HG03520 (cell line): ENCODE data around the gene MUS81.
A peak's percentile ranks its signal among the peaks of the same experiment; 100 is the strongest.
"Not testable (repeated sequence)": the region's sequence is repeated elsewhere in the genome, so short reads cannot be mapped to it uniquely, and the experiment has no call there.

ENCODE experiments used
- ATAC-seq: cut with Tn5 transposase; IDR thresholded peaks from one replicate; pipeline ENCODE4 v1.9.1; 2021; ENCODE audit warnings: mild to moderate bottlenecking, moderate library complexity; ENCODE audit not compliant: unreplicated experiment

The MUS81 gene, protein sequence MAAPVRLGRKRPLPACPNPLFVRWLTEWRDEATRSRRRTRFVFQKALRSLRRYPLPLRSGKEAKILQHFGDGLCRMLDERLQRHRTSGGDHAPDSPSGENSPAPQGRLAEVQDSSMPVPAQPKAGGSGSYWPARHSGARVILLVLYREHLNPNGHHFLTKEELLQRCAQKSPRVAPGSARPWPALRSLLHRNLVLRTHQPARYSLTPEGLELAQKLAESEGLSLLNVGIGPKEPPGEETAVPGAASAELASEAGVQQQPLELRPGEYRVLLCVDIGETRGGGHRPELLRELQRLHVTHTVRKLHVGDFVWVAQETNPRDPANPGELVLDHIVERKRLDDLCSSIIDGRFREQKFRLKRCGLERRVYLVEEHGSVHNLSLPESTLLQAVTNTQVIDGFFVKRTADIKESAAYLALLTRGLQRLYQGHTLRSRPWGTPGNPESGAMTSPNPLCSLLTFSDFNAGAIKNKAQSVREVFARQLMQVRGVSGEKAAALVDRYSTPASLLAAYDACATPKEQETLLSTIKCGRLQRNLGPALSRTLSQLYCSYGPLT

DNA sequence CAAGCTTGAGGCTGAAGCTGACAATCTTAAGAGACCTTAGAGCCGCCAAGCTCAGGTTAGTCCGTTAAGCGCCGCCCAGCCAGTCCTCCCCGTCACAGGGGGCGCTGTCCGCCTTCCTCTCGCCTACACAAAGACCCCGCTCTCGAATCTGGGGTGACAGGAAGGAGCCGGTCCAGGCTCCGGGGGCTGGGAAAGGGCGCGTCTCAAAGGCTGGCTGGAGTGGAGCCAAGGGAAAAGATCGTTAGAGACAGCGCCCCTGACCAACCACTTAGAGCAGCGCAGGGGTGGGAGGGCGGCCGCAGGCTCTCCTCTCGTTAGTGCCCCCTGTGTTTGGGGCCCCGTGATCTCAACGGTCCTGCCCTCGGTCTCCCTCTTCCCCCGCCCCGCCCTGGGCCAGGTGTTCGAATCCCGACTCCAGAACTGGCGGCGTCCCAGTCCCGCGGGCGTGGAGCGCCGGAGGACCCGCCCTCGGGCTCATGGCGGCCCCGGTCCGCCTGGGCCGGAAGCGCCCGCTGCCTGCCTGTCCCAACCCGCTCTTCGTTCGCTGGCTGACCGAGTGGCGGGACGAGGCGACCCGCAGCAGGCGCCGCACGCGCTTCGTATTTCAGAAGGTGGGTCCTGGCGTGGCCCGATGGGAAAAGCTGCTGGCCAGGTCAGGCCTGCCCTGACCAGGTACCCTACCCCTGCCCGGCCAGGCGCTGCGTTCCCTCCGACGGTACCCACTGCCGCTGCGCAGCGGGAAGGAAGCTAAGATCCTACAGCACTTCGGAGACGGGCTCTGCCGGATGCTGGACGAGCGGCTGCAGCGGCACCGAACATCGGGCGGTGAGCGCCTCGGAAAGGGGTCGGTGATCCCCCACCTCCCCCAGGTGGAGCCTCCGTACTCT is at the start of gene MUS81:
MUS81 (plus strand) TSS at position 156 of the 887 bp plus-strand sequence; CDS start at position 477, 321 bp downstream.
- ATAC-seq: no peak

DNA sequence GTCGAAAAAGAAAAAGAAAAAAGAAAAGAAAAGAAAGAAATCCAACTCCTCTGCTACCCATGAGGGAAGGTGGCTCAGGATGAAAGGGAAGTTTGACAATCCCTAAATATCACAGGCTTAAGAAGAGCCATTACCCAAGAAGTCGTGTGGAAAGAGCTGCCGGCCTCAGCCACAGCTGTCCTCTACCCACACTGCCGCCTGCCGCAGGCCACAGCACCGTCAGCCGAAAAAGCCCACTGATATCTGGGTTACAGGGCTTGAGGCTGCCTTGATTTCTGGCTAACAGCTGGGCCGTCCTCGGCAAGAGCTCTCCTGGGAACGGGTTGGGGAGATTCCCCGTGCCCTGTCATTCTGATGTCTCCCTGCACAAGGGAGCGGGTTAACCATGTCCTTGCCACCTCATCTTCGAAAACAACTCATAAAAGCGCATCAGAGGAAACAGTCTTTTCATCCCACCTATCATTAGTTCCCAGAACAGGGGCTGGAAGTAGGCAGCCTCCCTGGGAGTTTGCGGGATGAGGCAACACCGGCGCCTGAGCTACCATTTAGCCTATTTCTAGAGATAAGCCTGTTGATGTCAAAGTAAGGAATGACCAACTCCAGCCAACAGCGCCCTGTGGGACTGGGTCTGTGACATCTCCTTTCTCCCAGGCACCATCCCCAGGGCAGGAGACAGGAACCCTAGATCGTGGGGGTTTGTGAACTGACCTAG is 48.3 kb upstream of the MUS81 start:
- ATAC-seq: no peak

DNA sequence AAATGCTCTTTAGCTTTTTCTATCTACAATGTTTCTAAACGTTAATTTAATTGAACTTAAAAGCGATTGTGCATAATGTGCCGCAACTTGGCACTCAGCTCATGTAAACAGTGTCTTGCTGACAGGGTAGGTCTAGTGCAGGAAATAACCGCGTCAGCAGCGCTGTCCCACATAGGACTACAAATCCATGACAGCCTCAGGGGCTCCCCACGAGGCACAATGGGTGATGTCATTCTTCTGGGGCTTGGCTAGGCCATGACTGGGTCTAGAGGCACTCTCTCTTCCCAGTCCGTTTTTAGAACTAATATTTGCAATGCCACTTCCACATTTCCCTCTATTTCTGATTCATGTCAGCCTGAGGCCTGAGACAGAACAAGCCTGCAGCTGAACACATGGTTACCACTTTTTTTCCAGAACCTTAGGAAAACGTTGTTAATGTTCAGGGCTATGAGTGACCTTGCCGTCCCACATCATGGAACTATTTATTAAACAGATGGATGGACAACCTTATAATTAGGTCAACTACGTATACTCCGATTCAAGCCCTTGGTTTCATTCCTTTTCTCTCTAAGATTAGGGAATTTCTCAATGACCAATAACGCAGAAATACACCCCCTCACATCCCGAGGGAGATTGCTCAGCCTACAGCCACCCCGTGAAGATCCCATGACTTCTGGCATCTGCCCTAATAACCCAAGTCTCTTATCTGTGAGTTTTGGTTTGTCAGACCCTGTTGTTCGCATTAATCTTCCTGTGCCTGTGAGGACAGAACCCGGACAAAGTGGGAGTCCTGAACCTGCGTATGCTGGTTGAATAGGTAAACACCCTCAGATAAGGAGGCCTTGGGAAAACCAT is 45.9 kb upstream of the MUS81 start:
- no peak for ATAC-seq

DNA sequence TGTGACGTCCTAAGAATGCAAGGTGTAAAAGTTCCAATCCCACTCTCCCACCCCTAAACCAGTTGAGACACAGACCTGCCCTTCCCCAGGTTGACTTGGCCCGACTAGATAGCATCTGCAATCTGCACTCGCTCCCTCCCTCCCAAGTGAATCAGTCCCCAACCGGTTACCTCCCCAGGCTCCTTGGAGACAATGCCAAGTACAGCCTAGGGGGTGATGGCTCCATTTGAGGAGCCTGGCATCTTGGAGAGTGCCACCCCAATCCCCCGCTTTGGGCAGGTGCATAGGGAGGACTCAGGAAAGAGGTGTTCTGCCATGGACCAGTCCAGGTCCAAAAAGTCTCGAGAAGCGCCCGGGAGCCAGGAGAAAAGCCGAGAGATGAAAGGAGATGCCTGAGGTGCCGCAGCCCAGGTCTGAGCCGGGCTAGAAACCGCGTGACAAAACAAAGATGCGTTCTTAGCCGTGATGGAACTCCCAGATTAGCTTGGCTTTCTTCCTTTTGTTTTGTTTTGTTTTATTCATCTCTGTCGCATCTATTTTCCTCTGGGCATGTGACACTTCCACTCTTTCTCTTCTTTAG is 45.2 kb upstream of the MUS81 start:
- no peak for ATAC-seq

DNA sequence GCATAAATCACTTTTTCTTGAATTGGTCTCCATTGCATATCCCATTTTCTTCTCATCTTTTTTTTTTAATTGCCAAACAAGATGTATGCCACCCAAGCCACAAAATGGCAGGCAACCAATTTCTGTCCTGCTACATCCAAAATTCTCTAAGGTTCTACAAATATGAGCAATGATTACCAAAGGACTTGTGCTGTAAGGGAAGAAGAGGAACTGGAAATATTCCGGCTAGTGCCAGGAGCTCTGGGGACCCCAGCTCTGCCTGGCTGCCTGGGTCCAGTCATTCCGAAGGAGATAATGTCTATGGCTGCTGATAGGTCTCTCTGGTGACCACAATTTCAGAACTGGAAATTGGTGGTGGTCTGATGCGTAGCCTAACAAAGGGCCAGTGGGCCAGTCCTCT is 43.5 kb upstream of the MUS81 start:
- ATAC-seq: no peak

DNA sequence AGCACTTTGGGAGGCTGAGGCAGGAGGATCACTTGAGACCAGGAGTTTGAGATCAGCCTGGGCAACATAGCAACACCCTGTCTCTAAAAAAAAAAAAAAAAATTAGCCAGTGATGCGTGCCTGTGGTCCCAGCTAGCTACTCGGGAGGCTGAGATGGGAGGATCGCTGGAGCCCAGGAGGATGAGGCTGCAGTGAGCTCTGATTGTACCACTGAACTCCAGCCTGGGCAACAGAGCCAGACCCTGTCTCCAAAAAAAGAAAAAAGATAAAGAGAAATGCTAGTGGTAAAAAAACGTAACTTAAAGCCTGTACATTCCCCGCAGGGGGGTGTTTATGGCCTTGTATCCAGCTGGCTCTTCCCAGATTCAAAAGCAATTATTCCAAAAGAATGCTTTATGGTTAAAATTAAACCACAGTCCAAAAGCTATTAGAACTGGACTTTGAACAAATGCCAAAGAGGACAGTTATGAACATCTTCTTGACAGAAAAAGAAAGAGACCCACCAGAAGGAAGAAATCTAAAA is 42.9 kb upstream of the MUS81 start:
- no peak for ATAC-seq

DNA sequence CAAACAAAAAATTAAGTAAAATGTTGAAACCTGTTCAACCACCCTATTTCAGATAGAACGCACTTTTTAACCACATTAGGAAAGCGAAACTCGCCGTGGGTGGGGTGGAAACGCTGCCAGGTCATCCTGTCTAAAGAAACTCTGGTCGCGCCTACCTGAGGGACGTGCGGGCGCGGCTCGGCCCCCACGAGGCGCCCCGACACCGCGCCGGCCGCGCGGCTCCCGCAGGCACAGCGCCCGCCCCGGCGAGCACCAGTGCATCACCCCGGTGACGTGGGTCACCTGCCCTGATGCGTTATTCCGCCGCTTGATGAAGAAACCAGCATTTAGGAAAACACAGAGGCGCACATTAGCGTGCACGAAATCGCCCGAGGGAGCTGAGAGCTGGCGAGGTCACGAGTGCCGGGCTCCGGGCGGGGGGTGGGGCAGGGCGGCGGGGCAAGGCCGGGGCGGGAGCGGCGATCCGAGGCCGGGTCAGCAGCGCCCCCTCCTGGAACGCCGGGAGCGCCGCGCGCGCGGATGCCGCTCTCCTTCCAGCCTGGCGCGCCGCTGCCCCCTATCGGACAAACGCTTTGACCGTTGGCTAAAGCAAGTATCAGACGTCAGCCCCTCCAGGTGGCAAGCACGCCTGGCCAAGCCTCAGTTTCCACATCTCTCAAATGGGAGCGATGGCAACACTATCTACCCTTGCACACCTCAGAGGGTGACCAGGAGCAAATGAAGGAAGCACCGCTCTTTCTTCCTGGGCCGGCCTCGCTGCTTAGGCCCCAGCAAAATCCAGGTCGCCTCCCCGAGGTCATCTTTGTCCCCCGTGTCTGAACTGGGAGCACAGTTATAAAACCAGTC is 42.2 kb upstream of the MUS81 start:
- ATAC-seq: peak; percentile 82

DNA sequence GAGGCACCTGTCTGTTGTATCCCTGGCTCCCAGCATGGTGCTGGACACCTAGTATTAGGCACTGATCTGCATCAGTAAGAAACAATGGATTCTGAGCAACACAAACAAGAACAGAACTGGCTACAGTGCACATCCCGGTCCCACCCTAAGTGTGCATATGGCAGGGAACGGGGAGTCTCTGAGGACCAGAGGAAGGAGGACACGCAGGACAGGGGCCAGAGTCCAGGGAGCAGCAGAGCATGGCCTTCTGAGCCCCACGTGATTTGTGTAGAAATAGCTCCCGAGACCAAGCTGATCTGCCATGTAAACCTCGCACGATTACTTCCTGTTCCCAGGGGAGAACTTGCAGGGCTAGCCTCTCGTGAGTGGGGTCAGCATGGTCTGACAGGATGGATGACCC is 39.1 kb upstream of the MUS81 start:
- no peak for ATAC-seq

DNA sequence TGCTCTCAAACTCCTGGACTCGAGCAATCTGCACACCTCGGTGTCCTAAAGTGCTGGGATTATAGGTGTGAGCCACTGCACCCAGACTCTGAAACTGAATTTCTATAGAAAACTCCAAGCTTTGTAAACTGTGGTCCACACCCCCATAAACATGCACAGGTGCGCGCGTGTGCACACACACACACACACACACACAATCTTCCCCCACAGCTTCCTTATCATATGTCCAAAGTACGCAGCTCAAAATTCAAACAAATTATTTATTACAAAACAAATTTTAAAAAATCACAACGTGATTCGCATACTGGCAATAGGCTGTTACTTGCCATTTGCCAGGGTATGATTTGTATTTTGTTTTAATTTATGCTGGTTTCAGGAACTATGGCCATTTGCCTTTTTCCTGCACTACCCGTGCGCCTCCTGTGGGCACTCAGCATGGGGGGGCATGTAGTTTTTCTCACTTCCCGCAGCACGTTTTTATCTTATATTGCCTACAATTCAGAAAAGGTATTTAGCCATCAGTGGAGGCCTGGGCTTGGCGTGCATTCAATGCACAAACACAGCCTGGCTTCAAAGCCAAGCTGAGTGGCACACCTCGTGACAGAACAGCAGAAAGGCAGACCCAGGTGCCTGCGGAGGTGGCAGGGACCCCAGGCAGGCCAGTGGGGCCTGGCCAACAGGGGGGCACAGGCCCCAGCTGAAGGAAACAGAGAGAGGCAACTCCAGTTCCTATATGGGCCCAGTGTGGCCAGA is 37.3 kb upstream of the MUS81 start:
- no peak for ATAC-seq

DNA sequence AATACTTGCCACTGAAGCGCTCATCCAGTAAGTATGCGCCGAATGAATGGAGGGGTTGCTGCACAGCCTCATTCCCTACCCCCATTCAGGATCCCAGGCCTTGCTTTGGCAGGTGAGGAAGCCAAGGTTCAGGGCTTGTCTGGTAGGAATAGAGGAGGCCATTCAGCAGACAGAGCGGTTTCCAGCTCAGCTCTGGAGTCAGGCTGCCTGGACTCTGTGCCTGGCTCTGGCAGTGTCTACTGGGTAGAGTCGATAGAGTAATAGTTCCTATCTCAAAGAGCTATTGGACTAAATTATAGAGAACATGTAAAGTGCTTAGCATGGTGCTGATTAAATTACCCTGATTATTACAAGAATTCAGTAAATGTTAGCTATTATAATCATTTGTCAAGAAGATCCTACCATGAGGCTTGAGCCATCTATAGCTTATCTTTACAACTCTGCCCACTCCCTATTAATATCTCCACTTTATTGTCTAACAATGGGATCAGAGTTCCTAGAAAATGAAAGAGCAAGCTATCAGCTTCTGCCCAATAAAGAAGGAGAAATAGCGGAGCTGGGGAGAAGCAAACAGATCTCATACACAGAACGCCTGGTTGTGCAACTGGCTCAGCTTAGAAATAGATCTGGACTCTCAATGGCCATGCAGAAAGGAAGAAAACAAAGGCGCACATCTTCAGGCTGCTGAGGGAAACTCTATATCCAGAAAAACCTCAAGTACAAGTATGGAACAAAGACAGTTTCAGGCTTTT is 33.1 kb upstream of the MUS81 start:
- ATAC-seq: no peak

DNA sequence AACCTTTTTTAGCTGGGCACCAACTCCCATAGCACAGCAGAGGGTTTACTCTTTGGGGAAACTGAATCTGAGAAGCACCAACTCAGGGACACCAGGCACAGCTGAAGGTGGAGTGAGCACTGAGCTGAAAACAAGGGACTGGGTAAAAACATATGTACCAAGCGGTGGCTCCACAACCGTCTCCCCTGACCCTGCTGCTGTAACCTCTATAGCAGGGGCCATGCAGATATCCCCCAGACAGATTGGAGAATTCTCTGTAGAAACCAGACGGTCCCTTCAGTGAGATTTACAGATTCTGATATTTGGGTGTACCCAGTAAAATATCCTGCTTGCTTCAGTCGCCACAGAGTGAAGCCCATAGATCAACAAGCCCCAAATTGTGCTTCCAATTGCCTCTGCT is 30.8 kb upstream of the MUS81 start:
- ATAC-seq: no peak

DNA sequence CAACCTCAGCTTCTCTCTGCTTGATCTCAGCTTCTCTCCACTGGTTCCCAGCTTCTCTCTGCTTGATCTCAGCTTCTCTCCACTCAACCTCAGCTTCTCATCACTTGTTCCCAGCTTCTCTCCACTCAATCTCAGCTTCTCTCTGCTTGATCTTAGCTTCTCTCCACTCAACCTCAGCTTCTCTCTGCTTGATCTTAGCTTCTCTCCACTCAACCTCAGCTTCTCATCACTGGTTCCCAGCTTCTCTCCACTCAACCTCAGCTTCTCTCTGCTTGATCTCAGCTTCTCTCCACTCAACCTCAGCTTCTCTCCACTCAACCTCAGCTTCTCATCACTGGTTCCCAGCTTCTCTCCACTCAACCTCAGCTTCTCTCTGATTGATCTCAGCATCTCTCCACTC is 28.0 kb upstream of the MUS81 start:
- not testable (repeated sequence) for ATAC-seq

DNA sequence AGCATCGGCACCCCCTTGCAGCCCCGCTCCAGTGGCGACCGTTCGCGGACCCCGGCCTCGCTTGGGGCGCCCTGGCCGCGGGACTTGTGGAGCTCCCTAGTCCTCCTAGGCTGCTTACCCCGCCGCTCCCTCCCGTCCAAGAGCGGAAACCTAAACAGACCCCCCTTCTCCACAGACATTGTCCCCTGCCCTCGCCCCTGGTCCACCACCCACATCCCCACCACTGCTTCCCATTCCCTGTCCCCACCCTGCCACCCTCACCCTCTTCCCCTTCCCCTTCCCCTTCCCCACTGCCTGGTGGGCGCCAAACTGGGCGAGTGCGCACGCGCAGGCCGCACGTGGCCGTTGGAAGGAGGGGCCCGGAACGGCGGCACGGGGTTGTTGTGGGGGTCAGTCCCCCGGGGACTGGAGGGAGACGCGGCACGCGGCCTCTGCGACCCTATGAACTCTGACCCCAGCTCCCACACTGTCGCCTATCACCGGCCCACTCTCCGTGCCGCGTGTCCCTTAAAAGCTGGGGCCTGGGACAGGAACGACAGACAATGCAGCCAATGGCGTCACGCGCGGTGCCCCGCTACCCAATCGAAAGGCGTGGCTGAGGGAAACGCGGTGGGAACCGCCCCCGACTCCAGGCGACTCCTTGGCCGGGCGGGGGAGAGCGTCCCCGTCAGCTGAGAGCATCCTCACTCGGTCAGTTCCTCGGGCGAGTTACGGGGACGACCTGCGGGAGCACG is 26.8 kb upstream of the MUS81 start, which contains the start of gene SNX32:
SNX32 (plus strand) TSS at position 667 of the 734 bp plus-strand sequence. CDS start 103 bp downstream, outside the sequence.
- peak; percentile 85 for ATAC-seq

DNA sequence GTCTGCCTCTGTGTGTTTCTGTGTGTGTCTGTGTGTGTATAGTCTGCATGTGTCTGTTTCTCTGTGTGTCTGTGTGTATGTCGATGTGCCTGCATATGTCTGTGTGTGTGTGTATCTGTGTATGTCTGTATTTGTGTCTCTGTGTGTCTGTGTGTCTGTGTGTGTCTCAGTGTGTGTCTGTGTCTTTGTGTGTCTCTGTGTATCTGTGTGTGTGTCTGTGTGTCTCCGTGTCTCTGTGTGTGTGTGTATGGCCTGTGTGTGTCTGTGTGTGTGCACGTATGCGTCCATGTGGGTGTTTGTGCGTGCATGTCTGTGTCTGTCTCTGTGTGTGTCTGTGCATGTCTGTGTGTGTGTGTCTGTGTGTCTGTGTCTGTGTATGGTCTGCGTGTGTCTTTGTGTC is 26.0 kb upstream of the MUS81 start:
- ATAC-seq: no peak

DNA sequence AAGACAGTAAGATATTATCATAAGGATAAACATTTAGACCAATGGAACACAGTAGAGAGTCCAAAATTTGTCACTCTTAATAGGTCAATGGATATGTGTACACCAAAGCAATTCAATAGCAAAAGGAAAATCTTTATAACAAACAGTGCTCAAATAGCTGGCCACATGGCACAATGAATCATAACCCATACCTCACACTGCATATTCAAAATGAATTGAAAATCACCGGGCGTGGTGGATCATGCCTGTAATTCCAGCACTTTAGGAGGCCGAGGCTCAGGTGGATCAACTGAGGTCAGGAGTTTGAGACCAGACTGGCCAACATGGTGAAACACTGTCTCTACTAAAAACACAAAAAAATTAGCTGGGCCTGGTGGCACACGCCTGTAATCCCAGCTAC is 18.1 kb upstream of the MUS81 start:
- ATAC-seq: no peak

DNA sequence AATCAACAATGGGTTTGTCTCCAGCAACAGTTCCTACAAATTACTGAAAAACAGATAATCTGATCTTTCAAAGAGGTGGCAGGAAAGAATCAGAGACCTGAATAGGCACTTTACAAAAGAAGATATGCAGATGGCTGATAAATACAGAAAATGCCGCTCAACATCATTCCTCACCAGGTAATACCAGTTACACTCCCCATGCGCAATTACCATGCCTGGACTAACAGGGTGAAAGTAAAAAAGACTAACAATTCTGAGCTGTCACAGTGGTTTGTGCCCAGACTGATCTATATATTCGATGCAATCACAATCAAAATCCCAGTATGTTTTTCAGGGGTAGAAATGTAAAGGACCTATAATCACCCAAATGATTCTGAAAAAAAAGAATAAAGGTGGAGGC is 16.4 kb upstream of the MUS81 start:
- ATAC-seq: no peak
